SU-DHL-6 (cell line): ENCODE data around the gene FAM185A.

Experiments
- H2AFZ ChIP-seq: fragments of 200-600 bp; sonication (generic); 2 replicates; pipeline ENCODE4 v1.6.1; 2014; ENCODE audit warnings: low read depth, mild to moderate bottlenecking, moderate library complexity, mixed read lengths, antibody characterized with exemption, low read length; ENCODE audit not compliant: severe bottlenecking
- H3F3A ChIP-seq: fragments of 200-600 bp; shearing (Covaris generic); 2 replicates; pipeline ENCODE4 v1.6.0; 2016; ENCODE audit warnings: antibody characterized with exemption, mild to moderate bottlenecking; ENCODE audit not compliant: insufficient read depth
- H3K27ac ChIP-seq: fragments of 200-600 bp; sonication (generic); 2 replicates; pipeline ENCODE4 v1.5.1; 2016; ENCODE audit warnings: low read depth, mild to moderate bottlenecking, low read length, moderate library complexity, mixed read lengths
- H3K27me3 ChIP-seq: fragments of 200-600 bp; sonication (generic), shearing (Covaris generic); 2 replicates; pipeline ENCODE4 v1.6.0; 2014; ENCODE audit warnings: mild to moderate bottlenecking, low read length
- H3K36me3 ChIP-seq: fragments of 200-600 bp; sonication (generic); 2 replicates; pipeline ENCODE4 v1.6.1; 2014; ENCODE audit warnings: mild to moderate bottlenecking, low read length, mixed read lengths
- H3K4me2 ChIP-seq: fragments of 300-600, 200-600 bp; shearing (Covaris generic), sonication (generic); 2 replicates; pipeline ENCODE4 v1.6.0; 2014; ENCODE audit warnings: low read length, low read depth, mild to moderate bottlenecking; ENCODE audit not compliant: poor library complexity, severe bottlenecking
- H3K4me3 ChIP-seq: fragments of 200-600 bp; sonication (generic); 2 replicates; pipeline ENCODE4 v1.5.1; 2014; ENCODE audit warnings: antibody characterized with exemption, low read length, mild to moderate bottlenecking, mixed read lengths; ENCODE audit not compliant: insufficient read depth, poor library complexity, severe bottlenecking
- H3K79me2 ChIP-seq: fragments of 200-600 bp; sonication (generic); 2 replicates; pipeline ENCODE4 v1.6.1; 2014; ENCODE audit warnings: mild to moderate bottlenecking, low read length, moderate library complexity; ENCODE audit not compliant: insufficient read depth
- H3K9ac ChIP-seq: fragments of 200-600 bp; sonication (generic); 2 replicates; pipeline ENCODE4 v1.7.0; 2014; ENCODE audit warnings: mild to moderate bottlenecking, low read length
- H3K9me2 ChIP-seq: fragments of 200-600 bp; sonication (generic); replicated peaks from 2 replicates; pipeline ENCODE4 v1.6.1; 2014; ENCODE audit warnings: low read length; ENCODE audit not compliant: insufficient read depth
- H3K9me3 ChIP-seq: fragments of 200-600 bp; sonication (generic); 2 replicates; pipeline ENCODE4 v1.6.1; 2014; ENCODE audit warnings: low read length, mixed read lengths; ENCODE audit not compliant: insufficient read depth
- H4K20me1 ChIP-seq: fragments of 200-600 bp; sonication (generic); 2 replicates; pipeline ENCODE4 v1.6.1; 2014; ENCODE audit warnings: low read depth, mild to moderate bottlenecking, antibody characterized with exemption, low read length, moderate library complexity, mixed read lengths
- CTCF ChIP-seq: fragments of 200-600 bp; sonication (generic); IDR thresholded peaks from one replicate; pipeline ENCODE4 v1.5.1; 2017; ENCODE audit warnings: antibody characterized with exemption, mild to moderate bottlenecking, low read length, moderate library complexity; ENCODE audit not compliant: insufficient read depth, poor library complexity, severe bottlenecking
- EZH2phosphoT487 ChIP-seq: fragments of 200-600 bp; sonication (generic), shearing (Covaris generic); conservative IDR thresholded peaks from 2 replicates; pipeline ENCODE4 v1.6.1; 2018; ENCODE audit warnings: mild to moderate bottlenecking, antibody characterized with exemption, low read length, moderate library complexity, mixed read lengths

FAM185A gene

GRCh38 chr7:102821994-102822747, 73.4 kb downstream of the FAM185A start:
- H3K36me3 ChIP-seq, result no peaks in the 10 kb centered on the region
- H3K27ac ChIP-seq, result no peak overlapping the region
- H3K79me2 ChIP-seq, result no peaks in the 10 kb centered on the region
- TF ChIP-seq CTCF, result no peak
- no peak for TF ChIP-seq EZH2phosphoT487
- H3K9ac ChIP-seq, result no peak overlapping the region
- no peaks in the 10 kb centered on the region for H3K9me2 ChIP-seq
- H3K4me2 ChIP-seq, result no peak overlapping the region
- H2AFZ ChIP-seq, result no peak overlapping the region
- H4K20me1 ChIP-seq, result no peaks in the 10 kb centered on the region
- H3K9me3 ChIP-seq, result no peaks in the 10 kb centered on the region
- H3K4me3 ChIP-seq, result no peak overlapping the region
- H3K27me3 ChIP-seq, result no peaks in the 10 kb centered on the region
- no peaks in the 10 kb centered on the region for H3F3A ChIP-seq

GRCh38 chr7:102823390-102824119, 74.8 kb downstream of the FAM185A start:
- Histone ChIP-seq H3K4me3 (no peak overlapping the region), H3F3A (no peaks in the 10 kb centered on the region), H3K9me2 (no peaks in the 10 kb centered on the region), H3K4me2 (no peak overlapping the region), H4K20me1 (no peaks in the 10 kb centered on the region), H3K79me2 (no peaks in the 10 kb centered on the region), H3K9ac (no peak overlapping the region), H3K27ac (no peak overlapping the region), H2AFZ (no peak overlapping the region), H3K9me3 (no peaks in the 10 kb centered on the region), H3K27me3 (no peaks in the 10 kb centered on the region), H3K36me3 (no peaks in the 10 kb centered on the region)
- TF ChIP-seq CTCF (no peak), EZH2phosphoT487 (no peak)

GRCh38 chr7:102828286-102828685, 79.5 kb downstream of the FAM185A start:
- H3K36me3 ChIP-seq, result no peaks in the 10 kb centered on the region
- H3K27me3 ChIP-seq, result no peaks in the 10 kb centered on the region
- no peaks in the 10 kb centered on the region for H3K79me2 ChIP-seq
- H3K9me3 ChIP-seq, result no peaks in the 10 kb centered on the region
- H3K4me2 ChIP-seq, result no peak overlapping the region
- H3K9me2 ChIP-seq, result no peaks in the 10 kb centered on the region
- no peak overlapping the region for H2AFZ ChIP-seq
- H3K27ac ChIP-seq, result no peak overlapping the region
- H4K20me1 ChIP-seq, result no peaks in the 10 kb centered on the region
- TF ChIP-seq EZH2phosphoT487, result no peak
- no peaks in the 10 kb centered on the region for H3F3A ChIP-seq
- no peak overlapping the region for H3K9ac ChIP-seq
- no peak overlapping the region for H3K4me3 ChIP-seq

- Histone ChIP-seq H3K4me2 (no peak overlapping the region), H3K36me3 (no peaks in the 10 kb centered on the region), H3K9me2 (no peaks in the 10 kb centered on the region), H3K9me3 (no peaks in the 10 kb centered on the region), H2AFZ (no peak overlapping the region), H3F3A (no peaks in the 10 kb centered on the region), H3K27ac (no peak overlapping the region), H3K4me3 (no peak overlapping the region), H3K9ac (no peak overlapping the region), H3K27me3 (no peaks in the 10 kb centered on the region), H4K20me1 (no peaks in the 10 kb centered on the region), H3K79me2 (no peaks in the 10 kb centered on the region)
- no peak for TF ChIP-seq EZH2phosphoT487
Observed at GRCh38 chr7:102829075-102829474, 80.3 kb downstream of the FAM185A start.
